NCI-H146 treated with DMSO at 0.1 percent for 48 hours (cell line): ENCODE data around the gene LRATD1.

Experiments
- DNase-seq: peaks from one replicate; lab custom pipeline; 2025; ENCODE audit not compliant: unreplicated experiment; lab: John Stamatoyannopoulos, UW

The LRATD1 gene

GRCh38 chr2:14633061-14633460, 544 bp downstream of the LRATD1 start:
- DNase-seq: peak; percentile 15

DNA sequence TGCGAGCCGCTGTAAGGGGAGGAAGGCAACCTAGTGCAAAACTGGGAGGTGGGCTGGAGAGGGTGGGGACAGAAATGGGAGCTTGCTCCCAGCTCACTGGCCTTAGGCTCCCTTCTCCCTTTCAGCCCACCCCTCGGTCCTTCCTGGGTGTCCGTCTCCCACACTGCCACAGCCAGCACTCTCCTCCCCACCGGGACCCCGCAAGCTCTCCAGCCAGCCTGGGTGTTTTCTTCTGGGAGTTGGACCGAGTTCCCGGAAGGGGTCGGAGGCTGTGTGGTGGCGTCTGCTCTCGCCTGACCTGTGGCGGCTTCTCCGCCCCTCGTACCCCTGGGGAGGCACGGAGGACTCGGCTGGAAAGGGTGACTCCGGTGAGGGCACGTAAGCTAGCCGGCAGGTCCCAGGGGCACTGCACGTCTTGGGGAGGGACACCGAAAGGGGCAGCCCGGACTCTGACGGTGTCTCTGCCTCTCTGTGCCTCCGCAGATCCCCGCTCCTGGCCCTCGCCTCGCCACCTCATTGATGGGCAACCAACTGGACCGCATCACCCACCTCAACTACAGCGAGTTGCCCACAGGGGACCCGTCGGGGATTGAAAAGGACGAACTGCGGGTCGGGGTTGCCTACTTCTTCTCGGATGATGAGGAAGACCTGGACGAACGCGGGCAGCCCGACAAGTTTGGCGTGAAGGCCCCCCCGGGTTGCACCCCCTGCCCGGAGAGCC, 1.1 kb downstream of the LRATD1 start:
- DNase-seq: no peak

DNA sequence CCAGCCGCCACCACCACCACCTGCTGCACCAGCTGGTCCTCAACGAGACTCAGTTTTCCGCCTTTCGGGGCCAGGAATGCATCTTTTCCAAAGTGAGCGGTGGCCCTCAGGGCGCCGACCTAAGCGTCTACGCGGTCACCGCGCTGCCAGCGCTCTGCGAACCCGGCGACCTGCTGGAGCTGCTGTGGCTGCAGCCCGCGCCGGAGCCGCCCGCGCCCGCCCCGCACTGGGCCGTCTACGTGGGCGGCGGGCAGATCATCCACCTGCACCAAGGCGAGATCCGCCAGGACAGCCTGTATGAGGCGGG, 1.6 kb downstream of the LRATD1 start:
- DNase-seq: no peak

DNA sequence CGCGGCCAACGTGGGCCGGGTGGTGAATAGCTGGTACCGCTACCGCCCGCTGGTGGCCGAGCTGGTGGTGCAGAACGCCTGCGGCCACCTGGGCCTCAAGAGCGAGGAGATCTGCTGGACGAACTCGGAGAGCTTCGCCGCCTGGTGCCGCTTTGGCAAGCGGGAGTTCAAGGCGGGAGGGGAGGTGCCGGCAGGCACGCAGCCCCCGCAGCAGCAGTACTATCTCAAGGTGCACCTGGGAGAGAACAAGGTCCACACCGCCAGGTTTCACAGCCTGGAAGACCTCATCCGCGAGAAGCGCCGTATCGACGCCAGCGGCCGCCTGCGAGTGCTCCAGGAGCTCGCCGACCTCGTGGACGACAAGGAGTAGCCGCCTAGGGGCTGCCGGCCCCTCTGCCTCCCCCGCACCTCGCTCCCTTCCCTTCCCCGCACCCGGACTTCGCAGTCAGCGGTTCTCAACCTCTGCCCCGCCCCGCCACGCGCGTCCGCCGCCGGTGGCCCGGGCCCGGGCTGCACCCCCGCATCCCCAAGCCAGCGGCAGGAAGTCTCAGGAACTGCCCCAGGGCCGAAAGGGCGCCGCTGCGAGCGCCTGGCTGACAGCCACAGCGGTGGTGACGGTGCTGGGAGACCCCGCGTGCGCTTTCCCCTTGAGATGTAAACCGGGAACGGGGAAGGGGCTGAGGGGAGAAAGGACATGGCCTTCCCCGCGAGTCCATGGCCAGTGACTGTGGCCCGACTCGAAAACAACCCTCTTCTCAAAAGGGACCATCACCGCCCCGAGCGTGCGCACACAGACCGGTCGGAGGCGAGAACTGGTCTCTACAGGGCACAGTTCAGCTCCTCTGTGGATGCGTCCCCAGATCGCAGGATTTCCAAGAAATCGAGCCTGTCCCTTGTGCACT, 2.2 kb downstream of the LRATD1 start:
- DNase-seq: peak; percentile 80

DNA sequence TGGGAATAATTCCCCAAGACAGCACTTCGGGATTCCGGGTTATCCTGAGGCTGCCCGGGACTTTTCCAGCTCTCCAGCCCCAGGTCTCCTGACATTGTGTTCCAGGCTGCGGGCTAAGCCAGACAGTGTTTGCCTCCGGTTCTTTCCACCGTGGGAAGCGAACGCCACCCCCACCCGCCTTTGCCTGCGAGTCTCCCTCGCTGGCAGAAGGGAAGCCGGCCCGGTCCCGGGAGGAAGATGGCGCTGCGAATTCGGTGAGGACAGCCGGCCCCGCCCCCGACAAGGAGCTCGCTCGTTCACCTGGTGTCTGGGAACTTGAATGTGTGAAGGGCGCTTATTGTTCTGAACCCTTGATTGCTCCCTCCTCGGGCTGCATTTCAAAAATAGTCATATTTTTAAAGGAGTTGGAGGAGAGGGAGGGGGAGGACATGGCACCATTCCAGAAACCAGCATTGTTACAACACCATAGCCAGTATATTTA, 2.9 kb downstream of the LRATD1 start:
- DNase-seq: peak; percentile 61

DNA sequence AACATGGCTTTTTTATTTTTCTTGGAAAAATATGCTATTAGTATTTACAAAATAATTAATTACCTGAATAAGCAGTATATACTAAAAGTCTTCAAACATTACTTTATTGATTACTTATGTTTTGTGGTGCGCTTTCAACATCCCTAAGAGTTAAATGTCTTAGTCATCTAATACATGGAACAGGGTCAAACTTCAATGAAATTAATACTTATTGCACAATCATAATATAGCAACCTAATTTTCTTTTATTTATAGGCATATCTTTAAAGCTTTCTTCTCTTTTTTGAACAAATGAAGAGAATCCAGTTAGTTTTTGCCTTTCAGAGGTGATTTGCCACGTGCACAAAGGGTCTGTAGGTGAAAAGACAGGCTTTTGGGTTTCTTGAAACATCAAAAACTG, 6.0 kb downstream of the LRATD1 start:
- no peak for DNase-seq

DNA sequence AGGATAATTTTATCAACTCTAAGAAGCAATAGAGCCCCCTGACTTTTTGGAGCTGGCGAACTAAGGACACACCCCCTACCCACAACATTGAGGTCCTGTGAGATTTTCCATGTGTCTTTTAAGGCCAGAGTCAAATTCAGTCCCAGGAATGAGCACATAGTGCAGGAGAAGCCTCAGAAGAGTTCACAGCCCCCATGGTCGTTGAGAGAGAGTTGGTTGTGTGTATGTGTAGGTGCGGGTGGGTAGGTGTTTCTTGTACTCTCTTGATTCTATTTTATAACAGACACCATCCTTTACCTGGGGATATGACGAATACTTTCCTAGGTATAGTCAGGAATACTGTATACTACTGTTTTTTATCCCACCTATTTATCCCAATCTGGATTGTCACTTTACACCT, 8.6 kb downstream of the LRATD1 start:
- DNase-seq: no peak

GRCh38 chr2:14642499-14642898, 10.0 kb downstream of the LRATD1 start:
- no peak for DNase-seq

DNA sequence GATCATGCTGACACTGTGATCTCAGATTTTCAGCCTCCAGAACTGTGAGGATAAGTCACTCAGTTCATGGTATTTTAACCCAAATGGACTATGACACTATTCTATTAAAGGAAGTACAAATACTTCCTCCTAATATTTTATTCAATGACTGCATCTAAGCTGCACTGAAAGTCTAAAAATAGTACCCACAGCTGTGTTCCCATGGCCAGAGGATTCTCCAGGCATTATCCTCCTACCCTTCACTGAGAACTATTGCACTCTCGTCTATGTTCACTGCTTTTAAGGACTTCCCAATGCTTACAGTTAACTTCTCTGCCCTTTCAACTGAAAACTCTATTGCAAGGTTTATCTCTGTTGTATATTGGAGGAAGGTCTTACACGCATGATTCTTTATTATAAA, 15.2 kb downstream of the LRATD1 start:
- DNase-seq: no peak

- no peak for DNase-seq
Observed at GRCh38 chr2:14650066-14650465, 17.5 kb downstream of the LRATD1 start.

DNA sequence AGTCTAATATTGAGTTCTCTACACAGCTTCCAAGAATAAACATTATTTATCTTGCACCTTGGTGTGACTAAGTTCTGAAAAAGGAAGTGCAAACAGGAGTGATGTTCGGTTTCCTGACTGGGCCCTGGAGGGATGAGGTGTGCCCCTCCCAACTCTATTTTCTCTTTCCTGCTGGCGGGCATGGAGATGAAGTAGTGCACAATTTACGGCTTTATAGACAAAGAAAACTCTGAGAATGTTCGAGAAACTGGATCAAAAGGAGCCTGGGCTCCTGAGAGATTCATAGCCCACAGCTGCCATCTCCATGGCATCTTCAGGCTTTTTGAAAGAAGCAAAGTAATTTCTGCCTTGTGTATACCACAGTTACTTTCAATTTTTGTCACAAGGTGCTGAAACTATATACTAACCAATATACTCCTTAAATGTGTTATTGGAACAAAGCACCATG, 22.3 kb downstream of the LRATD1 start:
- no peak for DNase-seq

DNA sequence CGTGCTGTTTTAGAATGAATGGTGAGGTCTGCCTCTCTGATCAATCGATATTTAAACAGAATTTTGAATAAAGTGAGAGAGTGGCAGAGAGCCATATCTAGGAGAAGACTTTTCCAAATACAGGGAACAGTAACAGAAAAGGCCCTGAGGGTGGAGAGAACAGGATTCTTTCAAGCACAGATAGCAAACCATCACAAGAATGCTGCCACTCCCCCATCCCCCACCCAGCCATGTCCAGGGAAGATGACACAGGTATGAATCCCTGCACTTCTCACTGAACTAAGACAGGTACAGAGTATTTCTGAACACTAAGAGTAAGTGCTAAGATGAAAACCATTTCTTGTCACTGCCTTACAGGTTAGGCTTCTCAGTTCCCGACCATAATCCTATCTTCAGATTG, 23.6 kb downstream of the LRATD1 start:
- DNase-seq: no peak

- DNase-seq: no peak
Observed at GRCh38 chr2:14661163-14661562, 28.6 kb downstream of the LRATD1 start.

GRCh38 chr2:14673351-14673875, 40.9 kb downstream of the LRATD1 start:
- no peak for DNase-seq

GRCh38 chr2:14675489-14675888, 43.0 kb downstream of the LRATD1 start:
- no peak for DNase-seq

DNA sequence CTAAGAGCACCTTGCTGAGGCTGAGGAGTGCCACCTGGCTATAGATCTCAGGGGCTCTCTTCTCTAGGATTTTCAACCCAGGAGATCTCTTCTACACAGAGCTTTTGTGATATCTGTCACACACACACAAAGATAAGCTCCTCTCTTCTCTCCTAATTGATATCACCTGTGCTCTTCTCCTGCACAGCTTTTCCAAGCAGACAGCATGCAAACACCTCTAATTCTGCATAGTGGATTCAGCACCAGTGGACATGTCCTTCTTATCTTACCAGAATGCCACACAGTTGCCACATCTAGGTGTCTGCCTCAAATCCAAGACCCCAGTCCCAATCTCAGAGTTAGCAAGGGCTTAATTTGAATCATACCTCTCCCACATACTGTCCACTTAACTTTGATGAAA, 43.9 kb downstream of the LRATD1 start:
- DNase-seq: no peak

- no peak for DNase-seq
Observed at GRCh38 chr2:14677039-14677438, 44.5 kb downstream of the LRATD1 start.

- no peak for DNase-seq
Observed at GRCh38 chr2:14678761-14679160, 46.2 kb downstream of the LRATD1 start.

- no peak for DNase-seq
Observed at GRCh38 chr2:14681608-14682007, 49.1 kb downstream of the LRATD1 start.
